HCT116 (cell line): ENCODE data around the gene MXI1. TPM values are rescaled to one million over a fixed set of nuclear protein-coding genes. Genes with fewer than 3 reads are reported as not detected.

Source experiments
- ATAC-seq: fragments of 200-7000 bp; cut with Tn5 transposase; 2 replicates; pipeline ENCODE4 v1.9.1; 2020; ENCODE audit warnings: mild to moderate bottlenecking, moderate library complexity
- BruUV-seq: library from RNA; stranded (reverse); fragments of 400-500 nt; replicated peaks from 2 replicates; lab custom pipeline; 2021; lab: Mats Ljungman, UMichigan
- CTCF ChIA-PET: fragments of 300-600 bp; sonication (Branson Sonifier 250); formaldehyde crosslinking; loops from one replicate; lab custom pipeline; 2021; ENCODE audit warnings: antibody characterized with exemption; lab: Charles Lee
- POLR2A ChIA-PET: fragments of 300-600, 350-600 bp; sonication (Branson Sonifier 250); formaldehyde crosslinking; loops from one replicate; lab custom pipeline; 2021; ENCODE audit warnings: antibody characterized with exemption; lab: Charles Lee
- RAD21 ChIA-PET, 2 experiments: fragments of 300-600 bp; sonication (Branson Sonifier 250); formaldehyde crosslinking; loops; one replicate each; lab custom pipeline; 2023; ENCODE audit warnings: low total read pairs in 2 of 2; ENCODE audit not compliant: uncharacterized antibody in 2 of 2, unreplicated experiment in 2 of 2, low non-redundant PET in 1 of 2; lab: Charles Lee
- DNase-seq: peaks from one replicate; pipeline ENCODE4 v3.0.0-alpha.2; 2010; ENCODE audit warnings: low read depth, low spot score
- H2AFZ ChIP-seq: fragments of 200-600 bp; shearing (Covaris generic), sonication (generic); 2 replicates; pipeline ENCODE4 v1.6.1; 2017; ENCODE audit warnings: low read depth, mixed run types, mixed read lengths, antibody characterized with exemption, low read length; ENCODE audit not compliant: poor library complexity, severe bottlenecking
- H3K27ac ChIP-seq: 2 replicates; pipeline ENCODE4 v1.5.1; 2012; ENCODE audit warnings: low read depth, low read length
- H3K27me3 ChIP-seq: fragments of 200-600 bp; sonication (generic); 2 replicates; pipeline ENCODE4 v1.6.1; 2016; ENCODE audit warnings: mixed run types, low read length, mixed read lengths; ENCODE audit not compliant: insufficient read depth
- H3K36me3 ChIP-seq, 2 experiments: fragments of 200-500 bp in 1 of 2; fragments of 200-600 bp in 1 of 2; sonication (Bioruptor generic) in 1 of 2; sonication (generic) in 1 of 2; 2 replicates each; pipeline versions ENCODE4 v1.5.1 to v1.6.1; 2014 to 2016; ENCODE audit warnings: low read length in 2 of 2, inconsistent platforms in 1 of 2, mixed read lengths in 1 of 2, mixed run types in 1 of 2; ENCODE audit not compliant: insufficient read depth in 2 of 2, control insufficient read depth in 1 of 2
- H3K4me1 ChIP-seq, 2 experiments: fragments of 200-600 bp in 1 of 2; sonication (generic) in 1 of 2; 2 replicates each; pipeline versions ENCODE4 v1.5.1 to v1.6.1; 2012 to 2017; ENCODE audit warnings: low read length in 2 of 2, inconsistent platforms in 1 of 2, mild to moderate bottlenecking in 1 of 2, mixed read lengths in 1 of 2, mixed run types in 1 of 2, moderate library complexity in 1 of 2; ENCODE audit not compliant: insufficient read depth in 2 of 2, control insufficient read depth in 1 of 2
- H3K4me2 ChIP-seq: fragments of 200-600 bp; sonication (generic); 2 replicates; pipeline ENCODE4 v1.6.1; 2017; ENCODE audit warnings: mixed run types, low read length, mixed read lengths
- H3K4me3 ChIP-seq, 2 experiments: fragments of 200-600 bp in 1 of 2; sonication (generic) in 1 of 2; replicated peaks in 1 of 2; 2 replicates each; pipeline ENCODE4 v1.5.1; 2011 to 2016; ENCODE audit warnings: low read length in 2 of 2, control low read depth in 1 of 2, low read depth in 1 of 2, mild to moderate bottlenecking in 1 of 2, mixed read lengths in 1 of 2, mixed run types in 1 of 2
- H3K79me2 ChIP-seq: fragments of 200-600 bp; sonication (generic); 2 replicates; pipeline ENCODE4 v1.6.1; 2017; ENCODE audit warnings: mild to moderate bottlenecking, mixed run types, low read length, moderate library complexity, mixed read lengths; ENCODE audit not compliant: insufficient read depth
- H3K9ac ChIP-seq: fragments of 200-600 bp; sonication (generic); 2 replicates; pipeline ENCODE4 v1.6.1; 2016; ENCODE audit warnings: low read length, mixed read lengths
- H3K9me2 ChIP-seq: fragments of 200-600 bp; sonication (generic), shearing (Covaris generic); 2 replicates; pipeline ENCODE4 v1.6.1; 2017; ENCODE audit warnings: mixed run types, mild to moderate bottlenecking, moderate library complexity; ENCODE audit not compliant: insufficient read depth
- H3K9me3 ChIP-seq, 2 experiments: fragments of 200-500 bp in 1 of 2; fragments of 200-600 bp in 1 of 2; sonication (Bioruptor generic) in 1 of 2; sonication (generic) in 1 of 2; 2 replicates each; pipeline ENCODE4 v1.6.1; 2014 to 2017; ENCODE audit warnings: low read length in 2 of 2, mixed read lengths in 2 of 2, inconsistent platforms in 1 of 2, low read depth in 1 of 2, mild to moderate bottlenecking in 1 of 2, mixed run types in 1 of 2, moderate library complexity in 1 of 2; ENCODE audit not compliant: control insufficient read depth in 1 of 2, insufficient read depth in 1 of 2
- H4K20me1 ChIP-seq: fragments of 200-600 bp; sonication (generic), shearing (Covaris generic); 2 replicates; pipeline ENCODE4 v1.6.1; 2017; ENCODE audit warnings: mixed run types, mild to moderate bottlenecking, moderate library complexity; ENCODE audit not compliant: insufficient read depth
- CBX3 ChIP-seq: IDR thresholded peaks from 2 replicates; pipeline ENCODE4 v1.6.1; 2012; ENCODE audit warnings: low read depth
- CTCF ChIP-seq, 3 experiments: fragments of 200-600 bp in 1 of 3; sonication (generic) in 1 of 3; IDR thresholded peaks in 2 of 3; conservative IDR thresholded peaks in 1 of 3; 2 replicates each; pipeline ENCODE4 v1.5.1; 2012 to 2017; ENCODE audit warnings: low read depth in 2 of 3, low read length in 2 of 3, antibody characterized with exemption in 1 of 3, borderline replicate concordance in 1 of 3, control low read depth in 1 of 3, mild to moderate bottlenecking in 1 of 3, mixed read lengths in 1 of 3, mixed run types in 1 of 3, moderate library complexity in 1 of 3; ENCODE audit not compliant: insufficient read depth in 1 of 3
- EGR1 ChIP-seq: IDR thresholded peaks from 2 replicates; pipeline ENCODE4 v1.6.1; 2012; ENCODE audit warnings: low read depth
- ELF1 ChIP-seq: IDR thresholded peaks from 2 replicates; pipeline ENCODE4 v1.6.1; 2012; ENCODE audit warnings: low read depth, borderline replicate concordance
- EZH2phosphoT487 ChIP-seq: fragments of 200-600 bp; IDR thresholded peaks from 2 replicates; pipeline ENCODE4 v1.6.1; 2018; ENCODE audit warnings: antibody characterized with exemption, borderline replicate concordance
- JUND ChIP-seq: IDR thresholded peaks from 2 replicates; pipeline ENCODE4 v1.6.1; 2012
- POLR2AphosphoS5 ChIP-seq: IDR thresholded peaks from 2 replicates; pipeline ENCODE4 v1.6.1; 2011; ENCODE audit warnings: mild to moderate bottlenecking, low read depth, low read length, moderate library complexity
- SIN3A ChIP-seq: IDR thresholded peaks from 2 replicates; pipeline ENCODE4 v1.6.1; 2012; ENCODE audit warnings: low read depth
- SP1 ChIP-seq: IDR thresholded peaks from 2 replicates; pipeline ENCODE4 v1.6.1; 2012; ENCODE audit warnings: low read depth
- TCF7L2 ChIP-seq: IDR thresholded peaks from 2 replicates; pipeline ENCODE4 v1.7.0; 2011; ENCODE audit warnings: borderline replicate concordance, inconsistent platforms; ENCODE audit not compliant: insufficient read depth, insufficient read length; ENCODE audit errors: extremely low read depth
- ZFX ChIP-seq: fragments of 450-650 bp; IDR thresholded peaks from 2 replicates; pipeline ENCODE4 v1.6.1; 2017
- intact Hi-C: fragments of 100-400 bp; cut with micrococcal nuclease; formaldehyde crosslinking; loops from 2 replicates; pipeline ENCODE4 v1.10.0; 2022
- total RNA-seq: library from RNA; stranded (reverse); gene quantifications from one replicate; pipeline ENCODE4 v1.2.1, GENCODE V29; 2021; ENCODE audit not compliant: unreplicated experiment

MXI1 gene
- total RNA-seq, 1 experiment from 2014 or later = 57.0 TPM

GRCh38 chr10:110158051-110159005 is 49.1 kb upstream of the MXI1 start:
- no peak for ATAC-seq

More at GRCh38 chr10:110158051-110159005, 49.1 kb upstream of the MXI1 start:
- no TSS peak for BruUV-seq
- Histone ChIP-seq H3K9ac (no peak overlapping the region), H3K4me2 (no peak overlapping the region), H3K79me2 (no peaks in the 10 kb centered on the region), H3K27ac (no peak overlapping the region), H3K4me1 (peaks cover 0 to 5% of the 10 kb centered on the region in 2 experiments; a peak in 2 of 4 replicates), H3K9me2 (no peaks in the 10 kb centered on the region), H4K20me1 (no peaks in the 10 kb centered on the region; the same call in 1 of the 2 replicates), H3K9me3 (no peaks in the 10 kb centered on the region), H2AFZ (no peak overlapping the region), H3K27me3 (no peaks in the 10 kb centered on the region), H3K4me3 (no peak overlapping the region), H3K36me3 (no peaks in the 10 kb centered on the region)
- intact Hi-C loops = no loop called here
- DNase-seq = no peak
- ChIA-PET CTCF (no interaction called here), POLR2A (no interaction called here), RAD21 (no interaction called here)
- TF ChIP-seq POLR2AphosphoS5 (no peak), EGR1 (no peak), CBX3 (no peak), SP1 (no peak), ZFX (no peak), JUND (no peak), ELF1 (no peak), TCF7L2 (no peak), CTCF (IDR thresholded peaks at IDR 0.05 in 2 of 3, conservative IDR thresholded peaks at IDR 0.05 in 1 of 3; ENCODE audit: borderline replicate concordance in 1 of 3, insufficient read depth in 1 of 3, low read depth in 2 of 3, low read length in 2 of 3) (no peak), EZH2phosphoT487 (no peak), SIN3A (no peak)
